Naive thymus-derived CD4-positive, alpha-beta T cell (primary cell): ENCODE results near the gene CAMK2G. TPM values are rescaled to one million over a fixed set of nuclear protein-coding genes. Genes with fewer than 3 reads are reported as not detected.

Experiments
- ATAC-seq: fragments of 150-1000 bp; cut with Tn5 transposase; 2 replicates; pipeline ENCODE4 v1.10.0; 2021; ENCODE audit warnings: mild to moderate bottlenecking, moderate library complexity
- CTCF ChIA-PET: fragments of 350-600 bp; sonication (Branson Sonifier 250); formaldehyde crosslinking; loops from one replicate; lab custom pipeline; 2021; ENCODE audit warnings: antibody characterized with exemption; lab: Charles Lee
- POLR2A ChIA-PET: fragments of 350-600 bp; sonication (Branson Sonifier 250); formaldehyde crosslinking; loops from one replicate; lab custom pipeline; 2021; ENCODE audit warnings: antibody characterized with exemption, inconsistent platforms; lab: Charles Lee
- DNase-seq, 9 donors: peaks; one replicate each; pipeline versions ENCODE4 v3.0.0 to v3.0.0-alpha.2; 2020 to 2022; ENCODE audit warnings: mixed read lengths in 1 of 9
- H3K27ac ChIP-seq: one replicate; pipeline ENCODE4 v1.7.0; 2013; ENCODE audit warnings: mild to moderate bottlenecking, low read depth, low read length, moderate library complexity
- H3K27me3 ChIP-seq, 2 donors: one replicate each; pipeline ENCODE4 v1.7.0; 2013; ENCODE audit warnings: low read length in 2 of 2, mild to moderate bottlenecking in 2 of 2, moderate library complexity in 2 of 2; ENCODE audit not compliant: control insufficient read depth in 2 of 2, insufficient read depth in 2 of 2
- H3K36me3 ChIP-seq, 3 experiments: 1 replicate in 2 of 3; 2 replicates in 1 of 3; pipeline ENCODE4 v1.7.0; 2013; ENCODE audit warnings: low read length in 3 of 3, mild to moderate bottlenecking in 3 of 3, moderate library complexity in 1 of 3; ENCODE audit not compliant: insufficient read depth in 3 of 3, control insufficient read depth in 2 of 3
- H3K4me1 ChIP-seq, 2 donors: one replicate each; pipeline ENCODE4 v1.7.0; 2013; ENCODE audit warnings: low read length in 2 of 2, mild to moderate bottlenecking in 2 of 2, moderate library complexity in 1 of 2; ENCODE audit not compliant: control insufficient read depth in 2 of 2, insufficient read depth in 2 of 2
- H3K4me3 ChIP-seq: 2 replicates; pipeline ENCODE4 v1.7.0; 2013; ENCODE audit warnings: mild to moderate bottlenecking, low read length
- H3K9me3 ChIP-seq, 3 experiments: 1 replicate in 2 of 3; 2 replicates in 1 of 3; pipeline ENCODE4 v1.7.0; 2013; ENCODE audit warnings: low read length in 3 of 3; ENCODE audit not compliant: control insufficient read depth in 2 of 3
- H3K27ac Mint-ChIP-seq, 9 donors: one replicate each; pipeline ENCODE4 v1.8.0; 2020 to 2022; ENCODE audit warnings: mixed read lengths in 9 of 9, mild to moderate bottlenecking in 8 of 9, moderate library complexity in 5 of 9, inconsistent platforms in 2 of 9
- H3K27me3 Mint-ChIP-seq, 5 donors: one replicate each; pipeline ENCODE4 v1.8.0; 2021 to 2022; ENCODE audit warnings: mixed read lengths in 5 of 5, mild to moderate bottlenecking in 1 of 5
- H3K36me3 Mint-ChIP-seq, 5 donors: one replicate each; pipeline ENCODE4 v1.8.0; 2020 to 2022; ENCODE audit warnings: mixed read lengths in 5 of 5, mild to moderate bottlenecking in 3 of 5, inconsistent platforms in 1 of 5
- H3K4me1 Mint-ChIP-seq, 7 donors: one replicate each; pipeline ENCODE4 v1.8.0; 2020 to 2022; ENCODE audit warnings: mixed read lengths in 7 of 7, mild to moderate bottlenecking in 3 of 7, inconsistent platforms in 1 of 7
- H3K4me3 Mint-ChIP-seq, 10 donors: one replicate each; pipeline ENCODE4 v1.8.0; 2020 to 2022; ENCODE audit warnings: mild to moderate bottlenecking in 10 of 10, mixed read lengths in 10 of 10, moderate library complexity in 6 of 10, inconsistent platforms in 2 of 10
- H3K9me3 Mint-ChIP-seq, 11 donors: one replicate each; pipeline ENCODE4 v1.8.0; 2020 to 2022; ENCODE audit warnings: mixed read lengths in 11 of 11, mild to moderate bottlenecking in 4 of 11, inconsistent platforms in 1 of 11, moderate library complexity in 1 of 11
- intact Hi-C, 2 donors: fragments of 100-400 bp; cut with micrococcal nuclease; formaldehyde crosslinking; loops; one replicate each; pipeline ENCODE4 v1.15.1; 2023
- polyA plus RNA-seq, 2 donors: library from polyadenylated mRNA; unstranded; fragments of 300-500 nt; fragmentation: Illumina TruSeq; gene quantifications; one replicate each; pipeline ENCODE4 v1.2.3, GENCODE V29; 2021
- total RNA-seq, 6 experiments: library from RNA in 5 of 6; stranded (reverse) in 5 of 6; gene quantifications; 1 replicate in 5 of 6; 2 replicates in 1 of 6; pipeline ENCODE4 v1.2.3 and lab custom pipeline; 2021 to 2026

CAMK2G gene
- total and polyA plus RNA-seq, 7 experiments from 2014 or later = 5.6 to 70.9 (median 54.6) TPM

GRCh38 chr10:73910764-73911552 is 36.6 kb upstream of the CAMK2G start, which contains the start of gene PLAU:
Gene PLAU (plus strand): TSS chr10:73911132. CDS start chr10:73911556, 424 bp downstream.
- Histone ChIP-seq H3K9me3 (no peaks in the 10 kb centered on the region), H3K4me1 (peaks cover 14 to 15% of the 10 kb centered on the region in 2 donors), H3K27me3 (peaks cover 10 to 21% of the 10 kb centered on the region in 2 donors), H3K27ac (no peak within 1 kb of the TSS), H3K4me3 (peak within 1 kb of the TSS; percentile 53), H3K36me3 (no peaks in the 10 kb centered on the region)
- DNase-seq (peak in 8 of 9 donors; percentile 9 to 64 (median 32)), ATAC-seq (peak; percentile 51)
- peak within 1 kb of the TSS in 2 of 9 donors; percentile 38 to 61 for H3K27ac Mint-ChIP-seq
- peaks cover 15 to 46% (median 30%) of the 10 kb centered on the region in 7 donors for H3K4me1 Mint-ChIP-seq
- peak within 1 kb of the TSS; percentile 80 to 97 (median 90) for H3K4me3 Mint-ChIP-seq
- H3K36me3 Mint-ChIP-seq = peaks cover 0 to 5% (median 0%) of the 10 kb centered on the region in 5 donors
- H3K9me3 Mint-ChIP-seq = no peaks in the 10 kb centered on the region
- peaks cover 56 to 75% (median 63%) of the 10 kb centered on the region in 5 donors for H3K27me3 Mint-ChIP-seq
- POLR2A ChIA-PET = no interaction called here
- intact Hi-C loops = loop anchor here (1.0 to 2.0 kb wide), 3 partner anchors 9 to 46 kb away; no protein-coding TSS in a partner anchor
- CTCF ChIA-PET = interaction anchor here (0.9 to 1.4 kb wide), 2 partner anchors 9 to 61 kb away, joined by 3 read pairs; no protein-coding TSS in a partner anchor

GRCh38 chr10:73910401-73910763 is 36.0 kb upstream of the CAMK2G start:
- intact Hi-C loops = loop anchor here (1.0 to 2.0 kb wide), 2 partner anchors 30 to 46 kb away; no protein-coding TSS in a partner anchor

GRCh38 chr10:73909540-73910115 is 35.3 kb upstream of the CAMK2G start:
- Mint-ChIP-seq H3K27ac (no peak overlapping the region), H3K4me3 (peak overlapping the region in 8 of 10 donors; percentile 74 to 96 (median 86)), H3K9me3 (no peaks in the 10 kb centered on the region), H3K4me1 (peaks cover 15 to 46% (median 30%) of the 10 kb centered on the region in 7 donors), H3K27me3 (peaks cover 53 to 74% (median 67%) of the 10 kb centered on the region in 5 donors), H3K36me3 (peaks cover 0 to 3% (median 0%) of the 10 kb centered on the region in 5 donors)
- no peak overlapping the region for H3K27ac ChIP-seq
- H3K4me3 ChIP-seq = no peak overlapping the region
- CTCF ChIA-PET = no interaction called here
- DNase-seq (no peak), ATAC-seq (no peak)
- H3K9me3 ChIP-seq = no peaks in the 10 kb centered on the region
- POLR2A ChIA-PET = no interaction called here
- H3K36me3 ChIP-seq = no peaks in the 10 kb centered on the region
- H3K27me3 ChIP-seq = peaks cover 10 to 21% of the 10 kb centered on the region in 2 donors
- H3K4me1 ChIP-seq = peaks cover 14 to 15% of the 10 kb centered on the region in 2 donors
- intact Hi-C loops = loop anchor here (1.0 to 2.0 kb wide), 3 partner anchors 13 to 47 kb away; no protein-coding TSS in a partner anchor

More at GRCh38 chr10:73910401-73910763, 36.0 kb upstream of the CAMK2G start:
- ChIA-PET CTCF (interaction anchor here (1.4 kb wide), 1 partner anchor 9 kb away, joined by 3 read pairs; no protein-coding TSS in a partner anchor), POLR2A (no interaction called here)
- H3K4me3 Mint-ChIP-seq = peak overlapping the region; percentile 74 to 96 (median 85)
- H3K4me3 ChIP-seq = peak overlapping the region; percentile 53
- H3K27me3 ChIP-seq = peaks cover 10 to 21% of the 10 kb centered on the region in 2 donors
- H3K27ac ChIP-seq = no peak overlapping the region
- peak; percentile 7 for ATAC-seq
- H3K4me1 ChIP-seq = peaks cover 14 to 15% of the 10 kb centered on the region in 2 donors
- H3K27ac Mint-ChIP-seq = no peak overlapping the region
- H3K9me3 ChIP-seq = no peaks in the 10 kb centered on the region
- H3K36me3 ChIP-seq = no peaks in the 10 kb centered on the region
- H3K27me3 Mint-ChIP-seq = peaks cover 55 to 78% (median 67%) of the 10 kb centered on the region in 5 donors
- peaks cover 15 to 46% (median 30%) of the 10 kb centered on the region in 7 donors for H3K4me1 Mint-ChIP-seq
- peaks cover 0 to 2% (median 0%) of the 10 kb centered on the region in 5 donors for H3K36me3 Mint-ChIP-seq
- peak in 1 of 9 donors; percentile 23 for DNase-seq
- H3K9me3 Mint-ChIP-seq = no peaks in the 10 kb centered on the region

- Mint-ChIP-seq H3K4me1 (peaks cover 15 to 46% (median 30%) of the 10 kb centered on the region in 7 donors), H3K9me3 (no peaks in the 10 kb centered on the region), H3K4me3 (peak overlapping the region in 7 of 10 donors; percentile 7 to 69 (median 37)), H3K27me3 (peaks cover 49 to 70% (median 61%) of the 10 kb centered on the region in 5 donors), H3K36me3 (peaks cover 0 to 3% (median 0%) of the 10 kb centered on the region in 5 donors), H3K27ac (peak overlapping the region in 1 of 9 donors; percentile 14)
- ATAC-seq (peak; percentile 68), DNase-seq (peak in 3 of 9 donors; percentile 20 to 59 (median 21))
- Histone ChIP-seq H3K36me3 (no peaks in the 10 kb centered on the region), H3K4me1 (peaks cover 14 to 15% of the 10 kb centered on the region in 2 donors), H3K4me3 (no peak overlapping the region), H3K9me3 (no peaks in the 10 kb centered on the region), H3K27ac (no peak overlapping the region), H3K27me3 (peaks cover 10 to 21% of the 10 kb centered on the region in 2 donors)
- ChIA-PET CTCF (interaction anchor here (1.2 kb wide), 1 partner anchor 23 kb away, joined by 4 read pairs; no protein-coding TSS in a partner anchor), POLR2A (interaction anchor here (0.5 kb wide), 1 partner anchor 12 kb away, joined by 3 read pairs; no protein-coding TSS in a partner anchor)
- intact Hi-C loops = loop anchor here in 1 of 2 donors (1.0 kb wide), 1 partner anchor 13 kb away; no protein-coding TSS in a partner anchor
These were observed 34.6 kb upstream of the CAMK2G start for GRCh38 chr10:73908853-73909539.

- H3K9me3 Mint-ChIP-seq = no peaks in the 10 kb centered on the region
- Histone ChIP-seq H3K9me3 (no peaks in the 10 kb centered on the region), H3K4me3 (no peak overlapping the region), H3K36me3 (no peaks in the 10 kb centered on the region), H3K4me1 (peaks cover 14 to 15% of the 10 kb centered on the region in 2 donors), H3K27ac (no peak overlapping the region), H3K27me3 (peaks cover 10 to 21% of the 10 kb centered on the region in 2 donors)
- peaks cover 15 to 46% (median 30%) of the 10 kb centered on the region in 7 donors for H3K4me1 Mint-ChIP-seq
- H3K36me3 Mint-ChIP-seq = peaks cover 0 to 3% (median 0%) of the 10 kb centered on the region in 5 donors
- intact Hi-C loops = no loop called here
- ChIA-PET POLR2A (no interaction called here), CTCF (interaction anchor here (1.2 kb wide), 1 partner anchor 22 kb away, joined by 4 read pairs; no protein-coding TSS in a partner anchor)
- DNase-seq (no peak), ATAC-seq (peak; percentile 39)
- peak overlapping the region in 6 of 10 donors; percentile 20 to 70 (median 40) for H3K4me3 Mint-ChIP-seq
- peak overlapping the region in 1 of 9 donors; percentile 31 for H3K27ac Mint-ChIP-seq
- H3K27me3 Mint-ChIP-seq = peaks cover 39 to 60% (median 53%) of the 10 kb centered on the region in 5 donors
These were observed 33.6 kb upstream of the CAMK2G start for GRCh38 chr10:73907841-73908517.
